Measurements from ENCODE around the gene APOL6.
"Not testable (repeated sequence)": the region's sequence is repeated elsewhere in the genome, so short reads cannot be mapped to it uniquely, and the experiment has no call there.

Gene APOL6

GRCh38 chr22:35657571-35658312, 9.5 kb downstream of the APOL6 start:
- no peak overlapping the region for H3K4me3 ChIP-seq (ENCODE audit: low read length)
- DNase-seq (ENCODE audit: low read depth), result no peak
- no peak for TF ChIP-seq CTCF (IDR thresholded peaks at IDR 0.05; ENCODE audit: insufficient read depth, low read depth, low read length, missing control alignments)

- no peak for TF ChIP-seq CTCF (IDR thresholded peaks at IDR 0.05; ENCODE audit: insufficient read depth, low read depth, low read length, missing control alignments)
- DNase-seq (ENCODE audit: low read depth), result peak; percentile 29
- no peak overlapping the region for H3K4me3 ChIP-seq (ENCODE audit: low read length)
Observed at GRCh38 chr22:35660291-35661127, 12.3 kb downstream of the APOL6 start.

- no peak overlapping the region for H3K4me3 ChIP-seq (ENCODE audit: low read length)
- peak; percentile 56 for DNase-seq (ENCODE audit: low read depth)
- TF ChIP-seq CTCF (IDR thresholded peaks at IDR 0.05; ENCODE audit: insufficient read depth, low read depth, low read length, missing control alignments), result no peak
Observed at GRCh38 chr22:35661464-35661863, 13.2 kb downstream of the APOL6 start.

- no peak for TF ChIP-seq CTCF (IDR thresholded peaks at IDR 0.05; ENCODE audit: insufficient read depth, low read depth, low read length, missing control alignments)
- no peak overlapping the region for H3K4me3 ChIP-seq (ENCODE audit: low read length)
- DNase-seq (ENCODE audit: low read depth), result no peak
Observed at GRCh38 chr22:35662914-35663313, 14.7 kb downstream of the APOL6 start.

- DNase-seq (ENCODE audit: low read depth), result no peak
- TF ChIP-seq CTCF (IDR thresholded peaks at IDR 0.05; ENCODE audit: insufficient read depth, low read depth, low read length, missing control alignments), result no peak
- no peak overlapping the region for H3K4me3 ChIP-seq (ENCODE audit: low read length)
Observed at GRCh38 chr22:35663371-35663770, 15.1 kb downstream of the APOL6 start.

GRCh38 chr22:35664955-35665587, 16.8 kb downstream of the APOL6 start:
- no peak for TF ChIP-seq CTCF (IDR thresholded peaks at IDR 0.05; ENCODE audit: insufficient read depth, low read depth, low read length, missing control alignments)
- no peak overlapping the region for H3K4me3 ChIP-seq (ENCODE audit: low read length)
- no peak for DNase-seq (ENCODE audit: low read depth)

GRCh38 chr22:35666699-35667098, 18.5 kb downstream of the APOL6 start:
- DNase-seq (ENCODE audit: low read depth); H3K4me3 ChIP-seq (ENCODE audit: low read length): not testable (repeated sequence)

Data from epithelial cell of esophagus (primary cell).